Stimulated activated CD8-positive, alpha-beta memory T cell treated with anti-CD3 and anti-CD28 coated beads, Interleukin-4, amount 100 ng/mL, for 1 hour (primary cell): ENCODE data around the gene TCF15.
"Not testable (repeated sequence)": the region's sequence is repeated elsewhere in the genome, so short reads cannot be mapped to it uniquely, and the experiment has no call there.

Experiments
- DNase-seq, 2 donors: peaks; one replicate each; pipeline ENCODE4 v3.0.0-alpha.2; 2020; ENCODE audit warnings: low read depth in 2 of 2, low spot score in 1 of 2

TCF15 gene

DNA sequence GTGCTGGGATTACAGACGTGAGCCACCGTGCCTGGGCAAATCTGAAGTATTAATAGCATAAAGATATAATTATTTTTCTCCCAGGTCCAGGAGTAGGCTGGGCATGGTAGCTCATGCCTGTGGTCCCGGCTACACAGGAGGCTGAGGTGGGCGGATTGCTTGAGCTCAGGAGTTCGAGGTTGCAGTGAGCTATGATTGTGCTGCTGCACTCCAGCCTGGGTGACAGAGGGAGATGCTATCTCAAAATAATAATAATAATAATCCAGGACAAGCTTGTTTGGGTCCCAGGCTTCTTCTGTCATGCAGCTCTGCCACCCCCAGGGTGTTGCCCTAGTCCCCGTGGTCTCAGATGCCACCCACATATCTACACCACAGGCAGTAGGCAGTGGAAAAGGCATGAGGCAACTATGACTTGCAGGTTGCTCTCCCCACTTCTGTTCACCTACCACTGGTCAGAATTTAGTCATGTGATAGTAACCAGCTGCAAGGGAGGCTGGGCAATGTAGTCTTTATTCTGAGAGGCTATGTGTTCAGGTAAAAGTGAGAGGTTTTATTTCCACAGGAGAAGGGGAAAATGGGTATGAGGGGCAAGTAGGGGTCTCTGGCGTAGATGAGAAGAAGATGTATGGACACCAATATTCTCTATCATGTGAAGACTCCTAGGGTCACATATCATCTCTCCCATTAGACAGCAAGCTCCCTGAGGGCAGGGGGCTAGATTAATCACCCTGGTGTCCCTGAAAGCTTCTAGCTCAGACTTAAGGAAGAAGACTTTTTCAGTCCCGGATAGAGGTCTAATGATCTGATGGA, 25.7 kb downstream of the TCF15 start:
- DNase-seq = no peak

DNA sequence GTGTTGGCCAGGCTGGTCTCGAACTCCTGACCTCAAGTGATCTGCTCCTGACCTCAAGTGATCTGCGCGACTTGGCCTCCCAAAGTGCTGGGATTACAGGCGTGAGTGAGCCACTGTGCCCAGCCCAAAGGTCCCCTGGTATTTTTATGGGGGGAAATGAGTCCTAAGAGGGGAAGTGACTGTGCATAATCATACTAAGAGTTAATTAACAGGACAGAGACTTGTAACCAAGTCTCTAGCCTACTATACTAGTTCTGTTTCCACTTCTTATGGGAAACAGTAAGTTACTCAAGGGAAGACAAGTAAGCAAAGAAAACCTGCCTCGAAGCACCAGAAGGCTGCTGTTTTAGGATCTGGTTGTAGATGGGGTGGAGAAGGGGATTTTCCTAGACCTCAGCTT, 27.9 kb downstream of the TCF15 start:
- no peak for DNase-seq

DNA sequence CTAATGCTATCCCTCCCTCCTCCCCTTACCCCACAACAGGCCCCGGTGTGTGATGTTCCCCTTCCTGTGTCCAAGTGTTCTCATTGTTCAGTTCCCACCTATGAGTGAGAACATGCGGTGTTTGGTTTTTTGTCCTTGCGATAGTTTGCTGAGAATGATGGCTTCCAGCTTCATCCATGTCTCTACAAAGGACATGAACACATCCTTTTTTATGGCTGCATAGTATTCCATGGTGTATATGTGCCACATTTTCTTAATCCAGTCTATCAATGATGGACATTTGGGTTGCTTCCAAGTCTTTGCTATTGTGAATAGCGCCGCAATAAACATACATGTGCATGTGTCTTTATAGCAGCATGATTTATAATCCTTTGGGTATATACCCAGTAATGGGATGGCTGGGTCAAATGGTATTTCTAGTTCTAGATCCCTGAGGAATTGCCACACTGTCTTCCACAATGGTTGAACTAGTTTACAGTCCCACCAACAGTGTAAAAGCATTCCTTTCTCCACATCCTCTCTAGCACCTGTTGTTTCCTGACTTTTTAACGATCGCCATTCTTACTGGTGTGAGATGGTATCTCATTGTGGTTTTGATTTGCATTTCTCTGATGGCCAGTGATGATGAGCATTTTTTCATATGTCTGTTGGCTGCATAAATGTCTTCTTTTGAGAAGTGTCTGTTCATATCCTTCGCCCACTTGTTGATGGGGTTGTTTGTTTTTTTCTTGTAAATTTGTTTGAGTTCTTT, 31.0 kb downstream of the TCF15 start:
- DNase-seq = not testable (repeated sequence)

DNA sequence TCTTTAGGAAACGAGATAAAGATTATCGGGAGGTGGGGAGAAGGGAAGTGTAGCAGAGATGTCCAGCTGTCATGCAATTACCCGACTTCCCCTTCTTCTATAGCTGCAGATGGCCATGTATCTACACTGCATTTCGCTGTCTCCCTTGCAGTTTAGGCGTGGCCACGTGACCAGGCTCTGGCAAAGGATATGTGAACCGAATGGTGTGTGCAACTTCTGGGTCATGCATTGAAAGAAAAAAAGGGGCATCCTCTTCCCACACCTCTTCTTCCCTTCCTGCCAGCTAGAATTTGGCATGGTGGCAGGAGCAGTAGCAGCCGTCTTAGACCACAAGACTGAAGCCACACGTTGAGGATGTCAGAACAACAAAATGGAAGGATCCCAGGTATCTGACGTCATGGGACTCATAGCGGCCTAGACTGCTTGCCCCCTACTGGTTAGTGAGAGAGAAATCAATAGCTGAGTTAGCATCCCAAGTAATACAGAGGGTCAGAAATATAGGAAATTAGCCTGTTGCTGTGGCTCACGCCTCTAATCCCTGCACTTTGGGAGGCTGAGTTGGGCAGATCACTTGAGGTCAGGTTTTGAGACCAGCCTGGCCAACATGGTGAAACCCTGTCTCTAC, 32.8 kb downstream of the TCF15 start:
- no peak for DNase-seq

DNA sequence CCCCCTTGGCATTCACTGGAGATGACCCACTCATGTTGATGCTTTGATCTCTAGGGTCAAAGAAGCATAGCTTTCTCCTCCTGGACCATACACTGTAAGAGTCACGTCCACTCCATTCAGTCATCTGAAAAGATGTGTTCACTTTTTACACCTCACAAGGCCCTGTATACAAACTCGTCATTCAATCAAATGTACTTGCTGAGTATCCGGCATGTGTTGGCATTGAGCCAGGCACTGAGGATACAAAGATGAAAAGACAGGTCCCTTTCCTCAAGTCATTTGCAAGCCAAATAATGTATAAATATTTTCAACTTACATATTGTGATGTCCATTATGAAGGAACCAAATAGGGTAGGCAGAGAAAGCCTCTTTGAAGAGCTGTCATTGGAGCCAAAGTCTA, 34.0 kb downstream of the TCF15 start:
- no peak for DNase-seq

DNA sequence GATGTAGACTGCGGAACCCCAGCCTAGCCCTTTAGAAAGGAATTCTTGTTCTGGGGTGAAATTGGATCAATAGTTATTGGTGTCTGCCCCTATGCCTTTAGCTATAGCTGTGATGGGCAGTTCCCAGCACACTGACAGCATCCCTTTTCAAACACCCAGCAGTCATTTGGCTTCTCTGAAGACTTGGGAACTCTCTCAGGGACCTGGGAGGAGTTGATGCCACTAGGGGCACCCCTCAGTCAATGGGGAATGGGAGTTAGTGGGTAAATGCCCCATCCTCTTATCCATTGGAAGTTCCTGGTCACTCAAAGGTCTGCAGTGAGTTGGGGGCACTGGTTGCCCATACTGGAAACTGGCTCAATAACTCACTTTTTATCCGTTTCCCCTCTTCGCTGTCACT, 34.9 kb downstream of the TCF15 start:
- no peak for DNase-seq

DNA sequence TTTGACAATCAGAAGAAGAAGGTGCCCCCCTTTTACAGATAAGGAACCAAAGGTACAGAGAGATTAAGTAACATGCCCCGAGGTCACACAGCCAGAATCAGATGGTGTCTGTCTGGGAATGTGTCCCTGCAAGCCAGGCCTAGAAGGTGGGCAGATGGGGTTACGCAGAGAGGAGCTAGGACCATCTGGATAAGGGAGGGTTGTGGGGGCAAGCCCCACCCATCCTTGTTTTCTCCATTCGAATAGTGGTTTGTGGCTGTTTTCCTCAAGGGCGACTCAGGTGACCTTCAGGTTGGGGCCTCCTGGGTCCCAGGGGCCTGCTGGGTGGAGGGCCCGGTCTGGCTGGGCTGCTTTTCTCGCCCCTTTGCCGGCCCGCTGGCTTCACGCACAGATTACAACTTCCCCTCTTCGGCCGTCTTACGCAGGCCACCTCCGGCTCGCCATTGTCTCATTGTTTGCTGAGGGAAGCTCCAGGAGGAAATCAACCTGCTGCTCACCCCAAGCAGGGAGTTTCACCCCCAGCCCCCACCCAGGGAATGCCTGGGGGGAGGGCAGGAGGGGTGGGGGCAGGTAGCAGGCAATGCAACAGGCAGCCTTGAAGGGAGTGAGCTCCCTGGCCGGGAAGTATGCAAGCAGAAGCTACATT, 35.7 kb downstream of the TCF15 start:
- DNase-seq = no peak

DNA sequence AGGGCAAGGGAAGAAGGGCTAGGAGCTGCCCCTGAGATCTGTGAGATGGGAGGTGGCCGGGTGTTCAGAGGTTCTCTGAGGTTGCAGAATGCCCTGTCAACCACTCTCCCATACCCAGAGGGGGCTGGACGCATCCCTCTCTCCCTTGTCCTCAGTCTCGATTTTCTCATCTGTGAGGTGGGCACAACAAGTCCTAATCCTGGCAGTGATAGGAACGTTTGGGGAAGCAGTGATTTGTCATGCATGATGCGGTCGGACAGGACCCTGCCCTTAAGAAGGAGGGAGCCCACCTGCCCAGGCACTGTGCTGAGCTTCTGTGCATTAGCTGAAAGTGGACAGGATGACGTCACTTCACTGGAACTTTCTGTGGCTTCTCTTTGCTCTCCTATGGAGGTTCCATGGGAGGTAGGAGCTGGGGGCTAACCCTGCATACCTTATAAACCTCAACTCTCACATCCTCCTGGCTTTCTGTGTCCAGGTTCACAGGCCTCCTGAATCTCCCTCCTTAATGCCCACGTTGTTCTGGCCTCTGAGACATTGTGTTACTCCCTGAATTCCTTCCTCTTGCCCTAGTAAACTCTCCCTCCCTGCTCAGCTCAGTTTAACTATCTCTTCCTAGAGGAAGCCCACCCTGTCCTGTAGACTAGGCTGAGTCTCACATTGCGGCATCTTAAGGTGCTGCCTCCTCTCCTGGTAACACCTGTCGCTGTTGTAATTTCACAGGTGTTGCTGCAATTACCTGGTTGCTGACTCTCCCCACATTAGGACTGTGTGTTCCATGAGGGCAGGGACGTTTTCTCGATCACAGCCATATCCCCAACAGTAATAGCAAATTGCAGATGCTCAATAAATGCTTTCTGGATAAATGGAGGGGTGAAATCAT, 36.5 kb downstream of the TCF15 start:
- DNase-seq = no peak

DNA sequence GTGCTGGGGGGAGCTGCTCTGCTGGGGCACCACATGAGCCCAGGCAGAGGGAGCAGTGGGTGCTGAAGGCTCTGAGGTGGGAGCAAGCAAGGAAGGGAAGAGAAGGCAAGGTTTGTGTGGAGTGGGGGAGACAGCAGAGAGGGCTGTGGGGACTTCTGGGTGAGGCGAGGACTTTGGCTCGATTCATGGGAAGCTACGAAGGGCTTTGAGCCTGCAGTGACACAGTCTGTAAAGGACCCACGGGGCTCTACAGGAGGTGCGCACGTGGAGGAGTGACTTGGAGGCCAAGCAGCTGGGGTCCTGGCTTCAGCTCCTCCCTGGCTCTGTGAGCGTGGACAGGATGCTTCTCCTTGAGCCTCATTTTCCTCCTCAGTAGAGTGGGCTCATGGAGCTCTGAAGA, 37.4 kb downstream of the TCF15 start:
- no peak for DNase-seq

DNA sequence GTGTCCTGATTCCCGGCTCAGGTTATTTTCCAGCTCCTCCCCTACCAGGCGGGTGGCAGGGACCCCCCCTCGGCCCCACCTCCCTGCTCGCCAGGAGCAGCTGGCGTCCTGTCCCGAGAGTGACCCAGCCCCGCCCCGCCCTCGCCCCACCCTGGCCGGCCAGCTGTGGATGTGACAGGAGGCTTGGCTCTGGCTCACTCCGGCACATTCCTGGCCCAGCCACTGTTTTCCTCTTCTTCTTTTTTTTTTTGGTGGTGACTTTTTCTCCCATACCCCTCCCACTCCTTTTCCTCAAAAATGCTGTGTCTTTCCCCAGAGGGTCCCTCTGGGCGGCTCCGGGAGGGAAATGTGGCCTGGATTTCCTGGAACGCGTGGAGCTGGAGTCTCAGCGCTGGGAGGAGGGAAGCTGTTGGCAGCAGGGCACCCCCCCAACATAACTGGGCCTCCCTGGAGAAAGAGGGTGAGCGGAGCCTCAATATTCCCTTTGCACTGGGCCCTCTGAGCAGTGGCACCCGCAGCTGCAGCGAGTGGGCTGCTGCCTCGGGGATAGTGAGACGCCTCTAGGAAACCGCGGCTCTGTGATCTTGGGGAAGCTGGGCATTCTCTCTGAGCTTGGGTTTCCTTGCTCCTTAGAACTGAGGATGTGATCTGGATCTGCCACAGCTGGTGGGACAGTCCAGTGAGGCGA, 38.2 kb downstream of the TCF15 start:
- DNase-seq = no peak

DNA sequence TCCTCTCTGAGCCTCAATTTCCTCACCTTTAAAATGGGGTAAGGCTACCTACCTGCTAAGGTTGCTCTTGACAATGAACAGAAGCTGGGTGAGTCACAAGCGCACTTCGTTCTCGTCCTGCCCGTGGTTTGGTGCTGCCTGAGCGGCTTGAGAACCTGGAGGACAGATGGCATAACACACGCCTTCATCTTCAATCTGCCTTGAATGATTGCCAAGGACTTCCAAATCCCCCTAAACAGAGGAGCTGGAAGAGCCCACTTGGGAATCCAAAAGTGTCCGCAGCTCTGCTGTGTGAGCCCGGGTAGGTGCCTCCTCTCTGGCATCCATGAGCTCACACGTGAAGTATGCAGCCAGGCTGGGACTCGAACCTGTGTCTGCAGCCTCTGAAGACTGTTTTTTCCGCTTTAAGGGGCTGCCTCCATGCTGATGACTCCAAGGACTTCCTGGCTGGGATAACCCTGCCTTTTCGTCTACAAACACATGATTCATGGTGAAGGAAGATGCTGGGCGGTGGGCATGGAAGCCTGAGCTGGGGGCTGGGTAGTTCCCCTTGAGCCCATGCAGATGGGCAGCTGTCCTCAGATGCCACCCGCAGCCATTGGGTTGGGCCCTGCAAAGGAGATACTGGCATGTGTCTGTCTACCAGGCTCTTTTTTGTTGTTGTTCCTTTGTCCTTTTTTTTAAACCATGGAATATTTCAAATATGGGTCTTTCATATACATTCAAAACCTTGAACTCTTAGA, 41.3 kb downstream of the TCF15 start:
- no peak for DNase-seq

GRCh38 chr20:568097-568652, 41.9 kb downstream of the TCF15 start:
- no peak for DNase-seq

- no peak for DNase-seq
These were observed 45.9 kb downstream of the TCF15 start for GRCh38 chr20:564192-564591.

- no peak for DNase-seq
These were observed 46.9 kb downstream of the TCF15 start for GRCh38 chr20:563187-563586.

GRCh38 chr20:562232-562897, 47.7 kb downstream of the TCF15 start:
- DNase-seq = no peak

DNA sequence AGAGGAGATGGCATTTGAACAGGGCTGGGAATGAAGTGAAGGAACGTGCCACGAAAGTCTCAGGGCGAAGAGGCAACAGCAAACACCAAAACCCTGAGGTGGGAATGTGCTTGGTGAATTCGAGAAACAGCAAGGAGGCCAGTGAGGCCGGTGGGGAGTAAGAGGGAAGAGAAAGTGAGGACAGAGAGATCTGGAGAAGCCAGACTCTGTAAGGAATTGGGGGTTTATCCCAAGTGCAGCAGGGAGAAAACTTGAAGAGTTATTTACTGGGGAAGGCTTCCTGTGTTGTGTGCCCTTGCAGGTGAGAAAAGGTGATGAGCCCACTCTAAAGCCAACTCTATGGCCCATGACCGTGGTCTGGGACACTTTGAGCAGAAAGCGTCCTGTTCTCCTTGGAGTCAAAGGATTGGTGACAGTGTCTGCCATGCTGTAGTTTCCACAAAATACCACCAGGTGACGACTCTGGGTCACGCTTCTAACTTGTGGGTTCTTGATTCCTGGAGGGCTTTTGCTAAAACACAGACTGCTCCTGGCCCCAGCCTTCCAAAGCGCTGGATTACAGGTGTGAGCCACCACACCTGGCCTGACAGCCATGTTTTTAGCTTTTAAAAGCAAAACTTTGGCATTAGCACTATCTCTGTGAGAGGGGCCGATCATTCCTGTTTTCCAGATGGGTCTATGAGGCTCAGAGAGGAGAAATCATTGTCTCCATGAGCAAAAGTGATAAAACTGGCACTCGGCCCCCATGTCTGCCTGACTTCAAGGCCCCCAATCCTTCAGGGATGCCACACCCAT, 48.5 kb downstream of the TCF15 start:
- no peak for DNase-seq

DNA sequence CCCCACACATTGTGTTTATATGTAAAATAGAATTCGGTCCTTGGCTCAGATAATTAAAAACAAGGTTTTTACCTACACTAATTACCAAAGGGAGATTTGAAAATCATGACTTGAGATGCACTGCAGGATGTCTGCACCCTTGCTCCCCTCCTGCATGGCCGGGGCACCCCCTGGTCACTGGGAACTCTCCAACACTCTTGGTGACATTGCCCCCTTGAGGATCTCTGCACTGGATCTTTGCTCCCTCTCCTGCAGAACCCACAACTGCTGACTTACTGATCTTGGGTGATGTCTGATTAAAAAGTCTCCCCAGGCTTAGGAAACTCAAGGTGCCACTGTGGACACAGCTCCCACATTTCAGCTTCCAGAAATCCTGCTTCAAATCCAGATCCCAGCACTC, 49.4 kb downstream of the TCF15 start:
- DNase-seq = no peak

DNA sequence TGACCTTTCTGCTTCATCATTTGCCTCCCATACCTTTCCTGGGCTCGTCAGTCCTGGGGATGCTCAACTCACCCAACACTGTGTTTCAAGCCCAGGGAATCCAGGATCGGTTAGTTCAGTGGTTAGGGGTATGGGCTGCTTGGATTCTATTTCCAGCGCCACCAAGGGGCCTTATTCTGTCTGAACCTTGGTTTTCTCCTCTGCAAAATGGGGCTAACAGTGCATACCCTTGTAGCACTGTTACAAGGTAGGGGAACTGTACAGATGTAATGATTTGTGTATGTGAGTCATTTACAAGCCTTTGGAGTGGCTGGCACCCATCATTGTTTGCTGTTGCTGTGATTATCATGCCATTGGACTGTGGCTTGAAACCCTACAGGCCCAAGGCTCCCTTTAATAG, 52.0 kb downstream of the TCF15 start:
- DNase-seq = no peak
